ENCODE measurements around the gene DENND11.

The DENND11 gene

DNA sequence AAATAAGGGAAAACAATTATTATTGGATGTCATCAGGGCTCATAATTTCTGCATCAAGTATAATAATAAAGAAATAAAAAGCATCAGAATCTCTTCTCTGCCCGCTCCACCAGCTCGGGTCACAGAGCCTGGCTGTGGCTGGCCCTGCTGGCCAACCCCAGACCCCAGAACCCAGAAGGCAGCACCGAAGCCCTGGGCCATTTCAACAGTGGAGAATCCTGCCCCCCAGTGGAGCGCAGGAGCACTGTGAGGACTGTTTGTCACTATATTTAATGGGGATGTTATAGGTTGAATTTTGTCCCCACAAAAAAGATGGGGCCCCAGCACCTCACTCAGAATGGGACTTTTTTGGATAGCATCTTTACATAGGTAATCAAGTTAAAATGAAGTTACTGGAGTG is 27.3 kb downstream of the DENND11 start:
- H3K4me3 ChIP-seq (ENCODE audit: low read length), result no peak overlapping the region
- TF ChIP-seq, protein P1, sequence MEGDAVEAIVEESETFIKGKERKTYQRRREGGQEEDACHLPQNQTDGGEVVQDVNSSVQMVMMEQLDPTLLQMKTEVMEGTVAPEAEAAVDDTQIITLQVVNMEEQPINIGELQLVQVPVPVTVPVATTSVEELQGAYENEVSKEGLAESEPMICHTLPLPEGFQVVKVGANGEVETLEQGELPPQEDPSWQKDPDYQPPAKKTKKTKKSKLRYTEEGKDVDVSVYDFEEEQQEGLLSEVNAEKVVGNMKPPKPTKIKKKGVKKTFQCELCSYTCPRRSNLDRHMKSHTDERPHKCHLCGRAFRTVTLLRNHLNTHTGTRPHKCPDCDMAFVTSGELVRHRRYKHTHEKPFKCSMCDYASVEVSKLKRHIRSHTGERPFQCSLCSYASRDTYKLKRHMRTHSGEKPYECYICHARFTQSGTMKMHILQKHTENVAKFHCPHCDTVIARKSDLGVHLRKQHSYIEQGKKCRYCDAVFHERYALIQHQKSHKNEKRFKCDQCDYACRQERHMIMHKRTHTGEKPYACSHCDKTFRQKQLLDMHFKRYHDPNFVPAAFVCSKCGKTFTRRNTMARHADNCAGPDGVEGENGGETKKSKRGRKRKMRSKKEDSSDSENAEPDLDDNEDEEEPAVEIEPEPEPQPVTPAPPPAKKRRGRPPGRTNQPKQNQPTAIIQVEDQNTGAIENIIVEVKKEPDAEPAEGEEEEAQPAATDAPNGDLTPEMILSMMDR (IDR thresholded peaks at IDR 0.05; ENCODE audit: insufficient read depth, low read depth, low read length, missing control alignments), result peak; percentile 57
- DNase-seq (ENCODE audit: low read depth), result peak; percentile 45

DNA sequence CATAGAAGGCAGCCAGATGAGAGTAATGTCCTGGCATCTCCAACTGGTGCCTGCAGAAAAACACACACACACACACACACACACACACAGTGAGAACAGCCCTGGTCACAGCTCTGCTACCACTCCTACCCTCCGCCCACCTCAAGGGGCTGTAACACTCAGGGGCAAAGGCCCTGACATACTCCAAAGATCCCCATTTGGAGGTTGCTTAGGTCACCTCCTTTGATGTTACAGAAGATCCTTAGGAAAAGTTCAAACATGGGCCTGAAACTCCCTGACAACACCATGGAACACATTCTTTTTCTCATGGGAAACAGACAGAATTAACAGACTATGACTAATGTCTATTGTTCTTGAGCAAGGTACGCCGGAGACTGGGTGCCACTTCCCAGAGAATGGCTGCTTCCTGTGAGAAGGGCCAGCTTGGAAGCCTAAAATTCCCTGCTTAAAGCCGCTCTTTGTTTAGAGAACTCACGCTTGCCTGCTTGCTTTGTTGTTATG is 27.7 kb downstream of the DENND11 start:
- TF ChIP-seq, protein P1 (IDR thresholded peaks at IDR 0.05; ENCODE audit: insufficient read depth, low read depth, low read length, missing control alignments), result no peak
- DNase-seq (ENCODE audit: low read depth), result peak; percentile 92

DNA sequence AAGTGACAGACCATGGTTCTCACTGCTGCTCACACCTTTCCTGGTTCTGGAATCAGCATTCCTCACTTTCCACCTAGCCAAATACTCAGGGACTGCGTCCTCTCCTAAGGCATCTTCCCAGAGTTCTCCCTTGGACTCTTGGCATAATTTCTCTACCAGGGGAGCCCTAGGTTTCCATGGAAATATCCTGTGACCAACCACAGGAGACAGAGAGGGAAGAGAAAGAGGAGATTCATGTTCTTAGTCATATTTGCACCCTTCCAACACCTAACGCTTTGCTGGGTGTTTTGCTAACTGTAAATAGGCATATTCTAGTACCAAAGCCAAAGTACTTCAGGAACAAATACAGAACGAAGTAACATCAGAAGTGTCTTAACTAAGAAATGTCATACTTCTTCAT is 28.6 kb downstream of the DENND11 start:
- no peak overlapping the region for H3K4me3 ChIP-seq (ENCODE audit: low read length)
- no peak for DNase-seq (ENCODE audit: low read depth)
- TF ChIP-seq, protein P1 (IDR thresholded peaks at IDR 0.05; ENCODE audit: insufficient read depth, low read depth, low read length, missing control alignments), result no peak

More for the DNA sequence above, 27.7 kb downstream of the DENND11 start:
- H3K4me3 ChIP-seq (ENCODE audit: low read length), result no peak overlapping the region

DNA sequence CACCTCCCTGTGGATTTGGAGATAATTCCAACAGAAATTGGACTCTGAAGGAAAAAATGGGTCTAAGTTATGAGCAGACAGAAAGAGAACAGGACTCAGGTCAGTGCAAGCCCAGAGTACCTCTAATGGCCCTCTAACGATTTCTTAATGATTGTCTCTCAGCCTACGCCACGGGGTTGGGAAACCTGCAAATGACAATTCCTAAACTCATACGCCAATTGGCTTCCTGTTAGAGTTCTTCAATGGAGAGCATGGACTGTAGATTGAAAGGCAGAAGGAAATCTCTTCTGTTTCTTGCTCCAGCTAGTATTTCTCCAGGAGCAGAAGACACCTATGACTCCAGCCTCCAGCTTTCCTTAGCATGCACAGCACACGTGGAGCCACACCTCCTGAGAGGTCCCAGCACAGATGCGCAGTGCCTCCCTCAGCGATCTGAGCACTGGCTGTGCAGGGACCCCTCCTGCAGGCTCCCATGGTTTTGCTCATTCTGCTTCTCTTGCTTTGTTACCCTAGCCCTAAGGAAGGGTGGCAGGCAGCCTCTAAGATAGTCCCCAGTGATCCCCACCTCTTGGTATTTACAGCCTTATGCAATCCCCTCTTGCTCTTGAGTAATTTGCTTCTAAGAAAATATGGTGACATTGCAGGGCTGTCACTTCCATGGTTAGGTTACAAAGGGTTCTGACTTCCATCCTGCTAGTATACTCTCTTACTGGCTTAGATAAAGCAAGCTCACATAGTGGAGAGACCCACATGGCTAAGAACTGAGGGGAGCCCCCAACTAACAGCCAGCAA is 30.1 kb downstream of the DENND11 start:
- peak; percentile 36 for DNase-seq (ENCODE audit: low read depth)
- TF ChIP-seq, protein P1 (IDR thresholded peaks at IDR 0.05; ENCODE audit: insufficient read depth, low read depth, low read length, missing control alignments), result no peak
- no peak overlapping the region for H3K4me3 ChIP-seq (ENCODE audit: low read length)

DNA sequence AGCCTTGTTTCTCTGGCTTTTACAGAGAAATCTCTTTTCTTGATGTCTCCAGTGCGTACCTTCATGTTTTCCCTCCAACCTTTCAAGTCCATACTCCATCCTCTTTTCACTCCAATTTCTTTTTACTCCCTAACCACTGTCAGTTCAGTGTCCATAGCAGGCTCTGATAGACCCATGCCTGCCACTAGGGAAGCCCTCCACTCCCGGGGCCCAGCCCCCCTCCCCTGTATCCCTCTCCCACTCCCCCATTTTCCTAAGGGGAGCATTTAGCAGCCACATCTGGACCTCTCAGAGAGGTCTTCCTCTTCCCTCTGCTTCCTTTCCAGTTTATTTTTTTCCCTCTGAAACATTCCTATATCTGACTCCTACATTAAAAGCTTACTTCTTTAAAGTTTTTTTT is 33.1 kb downstream of the DENND11 start:
- DNase-seq (ENCODE audit: low read depth), result no peak
- H3K4me3 ChIP-seq (ENCODE audit: low read length), result no peak overlapping the region
- TF ChIP-seq, protein P1 (IDR thresholded peaks at IDR 0.05; ENCODE audit: insufficient read depth, low read depth, low read length, missing control alignments), result no peak

DNA sequence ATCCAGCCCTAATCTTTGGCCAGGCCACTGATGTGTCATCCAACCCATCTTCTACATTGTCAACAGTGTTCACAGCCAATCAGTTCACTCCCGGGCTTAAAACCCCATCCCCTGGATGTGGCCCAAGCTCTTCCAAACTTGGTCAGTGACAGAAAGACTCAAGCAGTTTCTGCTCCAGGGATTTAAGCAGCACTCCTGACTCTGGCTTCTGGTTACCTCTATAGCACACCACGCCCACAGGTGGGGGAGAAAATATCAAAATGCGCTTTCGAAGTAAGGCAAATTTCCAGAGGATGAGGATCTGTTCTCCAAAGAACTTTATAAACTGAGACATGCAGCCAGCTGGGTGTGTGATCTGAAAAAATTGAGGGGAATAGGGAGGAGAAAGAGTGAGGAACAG is 35.9 kb downstream of the DENND11 start:
- TF ChIP-seq, protein P1 (IDR thresholded peaks at IDR 0.05; ENCODE audit: insufficient read depth, low read depth, low read length, missing control alignments), result no peak
- DNase-seq (ENCODE audit: low read depth), result no peak
- H3K4me3 ChIP-seq (ENCODE audit: low read length), result no peak overlapping the region

All from epithelial cell of esophagus (primary cell).